Upper lobe of right lung (tissue), 1 donor: Measurements from ENCODE around the gene TMEM132E. TPM values are rescaled to one million over a fixed set of nuclear protein-coding genes. Genes with fewer than 3 reads are reported as not detected.

Source experiments
- ATAC-seq: fragments of 200-7000 bp; cut with Tn5 transposase; one replicate; pipeline ENCODE4 v1.9.1; 2020; ENCODE audit warnings: mild to moderate bottlenecking, moderate library complexity
- DNase-seq: peaks from one replicate; pipeline ENCODE4 v3.0.0-alpha.2; 2020
- H3K27ac ChIP-seq: fragments of 200-600 bp; one replicate; pipeline ENCODE4 v1.8.0; 2022
- H3K27me3 ChIP-seq: fragments of 200-600 bp; one replicate; pipeline ENCODE4 v1.8.0; 2022; ENCODE audit warnings: mild to moderate bottlenecking
- H3K36me3 ChIP-seq: fragments of 200-600 bp; one replicate; pipeline ENCODE4 v1.8.0; 2022
- H3K4me1 ChIP-seq: fragments of 200-600 bp; one replicate; pipeline ENCODE4 v1.8.0; 2022
- H3K4me3 ChIP-seq: fragments of 200-600 bp; one replicate; pipeline ENCODE4 v1.8.0; 2022; ENCODE audit warnings: mild to moderate bottlenecking
- H3K9me3 ChIP-seq: fragments of 200-600 bp; one replicate; pipeline ENCODE4 v1.8.0; 2022
- CTCF ChIP-seq: fragments of 200-600 bp; IDR thresholded peaks from one replicate; pipeline ENCODE4 v1.8.0; 2022; ENCODE audit warnings: antibody characterized with exemption
- intact Hi-C: fragments of 100-400 bp; cut with DNase I; formaldehyde crosslinking; loops from one replicate; pipeline ENCODE4 v1.11.0; 2022
- total RNA-seq: library from RNA; stranded (reverse); fragmentation: NEBNext Ultra II Directional; extraction: Animal tissue kit (Norgen Biotek cat#: 25700); gene quantifications from one replicate; pipeline ENCODE4 v1.2.1, GENCODE V29; 2021
- donor health status: DM: no; HTN: yes; CAD: no; lungs with severe emphysema.

Gene TMEM132E
- total RNA-seq, 1 donor from 2014 or later, result 0.23 TPM

GRCh38 chr17:34669511-34669910, 90.1 kb downstream of the TMEM132E start:
- TF ChIP-seq CTCF, result no peak
- Histone ChIP-seq H3K27me3 (peaks cover 20% of the 10 kb centered on the region), H3K9me3 (no peaks in the 10 kb centered on the region), H3K36me3 (no peaks in the 10 kb centered on the region), H3K4me1 (no peaks in the 10 kb centered on the region), H3K27ac (no peak overlapping the region), H3K4me3 (no peak overlapping the region)
- intact Hi-C loops, result no loop called here
- ATAC-seq, result no peak
- DNase-seq, result no peak

GRCh38 chr17:34670618-34671017, 91.2 kb downstream of the TMEM132E start:
- Histone ChIP-seq H3K9me3 (no peaks in the 10 kb centered on the region), H3K36me3 (no peaks in the 10 kb centered on the region), H3K4me1 (no peaks in the 10 kb centered on the region), H3K27me3 (peaks cover 12% of the 10 kb centered on the region), H3K4me3 (no peak overlapping the region), H3K27ac (no peak overlapping the region)
- no peak for ATAC-seq
- DNase-seq, result no peak
- no peak for TF ChIP-seq CTCF
- intact Hi-C loops, result no loop called here

- Histone ChIP-seq H3K4me3 (no peak overlapping the region), H3K4me1 (no peaks in the 10 kb centered on the region), H3K9me3 (no peaks in the 10 kb centered on the region), H3K27me3 (peaks cover 12% of the 10 kb centered on the region), H3K36me3 (no peaks in the 10 kb centered on the region), H3K27ac (no peak overlapping the region)
- TF ChIP-seq CTCF, result no peak
- no peak for DNase-seq
- intact Hi-C loops, result no loop called here
- ATAC-seq, result no peak
These were observed 91.8 kb downstream of the TMEM132E start for GRCh38 chr17:34671191-34671590.

GRCh38 chr17:34672176-34672785, 92.9 kb downstream of the TMEM132E start:
- intact Hi-C loops, result no loop called here
- H3K4me3 ChIP-seq, result no peak overlapping the region
- H3K27me3 ChIP-seq, result peaks cover 11% of the 10 kb centered on the region
- TF ChIP-seq CTCF, result no peak
- H3K9me3 ChIP-seq, result no peaks in the 10 kb centered on the region
- no peak for ATAC-seq
- H3K36me3 ChIP-seq, result no peaks in the 10 kb centered on the region
- H3K4me1 ChIP-seq, result no peaks in the 10 kb centered on the region
- no peak overlapping the region for H3K27ac ChIP-seq
- DNase-seq, result no peak

GRCh38 chr17:34673516-34673915, 94.1 kb downstream of the TMEM132E start:
- Histone ChIP-seq H3K9me3 (no peaks in the 10 kb centered on the region), H3K27me3 (no peaks in the 10 kb centered on the region), H3K27ac (no peak overlapping the region), H3K4me3 (no peak overlapping the region), H3K4me1 (no peaks in the 10 kb centered on the region), H3K36me3 (no peaks in the 10 kb centered on the region)
- ATAC-seq, result no peak
- no peak for TF ChIP-seq CTCF
- DNase-seq, result no peak
- intact Hi-C loops, result no loop called here
